T-helper 9 cell (primary cell): ENCODE measurements around the gene MBL2.

ENCODE experiments used
- DNase-seq: peaks from one replicate; pipeline ENCODE4 v3.0.0-alpha.2; 2020

Gene MBL2

GRCh38 chr10:52739380-52740154 lies 33.0 kb downstream of the MBL2 start:
- no peak for DNase-seq

- no peak for DNase-seq
Observed at GRCh38 chr10:52738951-52739350, 33.6 kb downstream of the MBL2 start.

GRCh38 chr10:52729271-52730104 lies 43.1 kb downstream of the MBL2 start:
- no peak for DNase-seq

- DNase-seq: no peak
Observed at GRCh38 chr10:52720018-52720417, 52.6 kb downstream of the MBL2 start.
